Measurements from ENCODE around the gene MEP1B.
"Not testable (repeated sequence)": the region's sequence is repeated elsewhere in the genome, so short reads cannot be mapped to it uniquely, and the experiment has no call there.

Gene MEP1B

DNA sequence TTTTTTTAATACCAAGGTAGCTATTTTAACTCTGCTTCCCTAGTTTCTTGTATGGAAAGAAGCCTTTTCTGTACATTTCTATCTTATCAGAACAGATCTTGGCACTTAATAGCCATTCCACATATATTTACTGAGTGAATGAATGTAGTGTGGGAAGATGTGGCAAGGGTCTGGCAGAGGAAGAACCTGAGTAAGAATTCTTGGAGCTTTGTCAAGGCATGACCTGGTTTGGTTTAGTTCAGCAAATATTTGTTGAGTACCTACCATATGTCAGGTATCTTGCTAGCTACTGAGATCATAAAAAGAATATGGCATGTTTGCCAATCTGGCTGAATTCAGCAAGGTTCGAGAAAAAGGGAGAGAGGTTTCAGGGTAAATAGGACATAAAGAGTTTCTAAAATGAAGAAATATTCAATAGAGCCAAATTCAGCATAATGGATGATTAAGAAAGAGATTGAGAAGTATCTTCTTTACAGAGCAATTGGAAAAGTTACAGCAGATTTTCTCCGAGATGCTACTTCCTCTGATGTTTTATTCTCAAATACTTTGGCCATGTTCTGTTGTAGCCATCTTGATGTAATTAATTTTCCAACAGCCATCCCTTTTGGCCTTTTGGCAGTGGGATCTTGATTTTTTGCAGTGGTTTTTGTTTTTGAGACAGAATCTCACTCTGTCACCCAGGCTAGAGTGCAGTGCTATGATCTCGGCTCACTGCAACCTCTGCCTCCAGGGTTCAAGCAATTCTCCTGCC is 21.7 kb upstream of the MEP1B start:
- no peak overlapping the region for H3K4me3 ChIP-seq
- H3K36me3 ChIP-seq (ENCODE audit: insufficient read depth, low read length): no peaks in the 10 kb centered on the region
- no peaks in the 10 kb centered on the region for H3K9me3 ChIP-seq (ENCODE audit: low read depth, low read length)
- no peak overlapping the region for H3K27ac ChIP-seq
- H3K9ac ChIP-seq (ENCODE audit: insufficient read length): no peak overlapping the region
- DNase-seq (ENCODE audit: low read depth, low spot score): no peak
- no peak for TF ChIP-seq EZH2 (IDR thresholded peaks at IDR 0.05)
- no peak for TF ChIP-seq FOXP2 (optimal IDR thresholded peaks at IDR 0.05; ENCODE audit: control extremely low read depth, extremely low read length, insufficient read depth)
- TF ChIP-seq POLR2AphosphoS5 (IDR thresholded peaks at IDR 0.05; ENCODE audit: borderline replicate concordance, low read depth, low read length): no peak

GRCh38 chr18:32173654-32174053 is 16.2 kb upstream of the MEP1B start:
- H3K4me3 ChIP-seq: no peak overlapping the region
- no peaks in the 10 kb centered on the region for H3K9me3 ChIP-seq (ENCODE audit: low read depth, low read length)
- no peak for DNase-seq (ENCODE audit: low read depth, low spot score)
- H3K27ac ChIP-seq: no peak overlapping the region
- TF ChIP-seq EZH2 (IDR thresholded peaks at IDR 0.05) (no peak), FOXP2 (optimal IDR thresholded peaks at IDR 0.05; ENCODE audit: control extremely low read depth, extremely low read length, insufficient read depth) (no peak), POLR2AphosphoS5 (IDR thresholded peaks at IDR 0.05; ENCODE audit: borderline replicate concordance, low read depth, low read length) (no peak)
- no peaks in the 10 kb centered on the region for H3K36me3 ChIP-seq (ENCODE audit: insufficient read depth, low read length)
- H3K9ac ChIP-seq (ENCODE audit: insufficient read length): no peak overlapping the region

DNA sequence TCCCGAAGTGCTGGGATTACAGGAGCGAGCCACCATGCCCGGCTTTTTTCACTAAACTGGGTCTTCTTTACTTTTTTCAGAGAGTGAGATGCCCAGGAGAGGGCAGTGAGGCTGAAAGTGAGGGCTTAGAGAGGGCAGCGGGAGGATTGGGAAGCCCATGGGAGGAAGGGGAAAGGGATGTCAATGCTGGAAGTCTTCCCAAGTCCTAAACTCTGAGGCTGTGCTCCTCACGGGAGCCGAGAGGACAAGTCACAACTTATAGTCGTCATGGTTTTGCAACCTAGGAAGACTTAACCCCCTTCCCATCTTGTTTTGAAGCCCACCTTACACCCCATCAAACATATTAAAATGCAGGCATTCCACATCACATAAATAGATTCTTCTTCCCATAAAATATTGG is 15.1 kb upstream of the MEP1B start:
- DNase-seq (ENCODE audit: low read depth, low spot score): no peak
- TF ChIP-seq FOXP2 (optimal IDR thresholded peaks at IDR 0.05; ENCODE audit: control extremely low read depth, extremely low read length, insufficient read depth) (no peak), EZH2 (IDR thresholded peaks at IDR 0.05) (no peak), POLR2AphosphoS5 (IDR thresholded peaks at IDR 0.05; ENCODE audit: borderline replicate concordance, low read depth, low read length) (no peak)
- Histone ChIP-seq H3K4me3 (no peak overlapping the region), H3K27ac (no peak overlapping the region), H3K9me3 (ENCODE audit: low read depth, low read length) (no peaks in the 10 kb centered on the region), H3K9ac (ENCODE audit: insufficient read length) (no peak overlapping the region), H3K36me3 (ENCODE audit: insufficient read depth, low read length) (no peaks in the 10 kb centered on the region)

- no peak overlapping the region for H3K9ac ChIP-seq (ENCODE audit: insufficient read length)
These were observed 14.6 kb upstream of the MEP1B start for GRCh38 chr18:32175265-32175664.

GRCh38 chr18:32176745-32177144 is 13.1 kb upstream of the MEP1B start:
- not testable (repeated sequence) for H3K4me3 ChIP-seq; H3K9ac ChIP-seq (ENCODE audit: insufficient read length); DNase-seq (ENCODE audit: low read depth, low spot score); H3K36me3 ChIP-seq (ENCODE audit: insufficient read depth, low read length); H3K9me3 ChIP-seq (ENCODE audit: low read depth, low read length); H3K27ac ChIP-seq

More at GRCh38 chr18:32175265-32175664, 14.6 kb upstream of the MEP1B start:
- Histone ChIP-seq H3K9me3 (ENCODE audit: low read depth, low read length) (no peaks in the 10 kb centered on the region), H3K36me3 (ENCODE audit: insufficient read depth, low read length) (no peaks in the 10 kb centered on the region), H3K4me3 (no peak overlapping the region), H3K27ac (no peak overlapping the region)
- DNase-seq (ENCODE audit: low read depth, low spot score): no peak
- TF ChIP-seq FOXP2 (optimal IDR thresholded peaks at IDR 0.05; ENCODE audit: control extremely low read depth, extremely low read length, insufficient read depth): no peak
- no peak for TF ChIP-seq EZH2 (IDR thresholded peaks at IDR 0.05)
- no peak for TF ChIP-seq POLR2AphosphoS5 (IDR thresholded peaks at IDR 0.05; ENCODE audit: borderline replicate concordance, low read depth, low read length)

DNA sequence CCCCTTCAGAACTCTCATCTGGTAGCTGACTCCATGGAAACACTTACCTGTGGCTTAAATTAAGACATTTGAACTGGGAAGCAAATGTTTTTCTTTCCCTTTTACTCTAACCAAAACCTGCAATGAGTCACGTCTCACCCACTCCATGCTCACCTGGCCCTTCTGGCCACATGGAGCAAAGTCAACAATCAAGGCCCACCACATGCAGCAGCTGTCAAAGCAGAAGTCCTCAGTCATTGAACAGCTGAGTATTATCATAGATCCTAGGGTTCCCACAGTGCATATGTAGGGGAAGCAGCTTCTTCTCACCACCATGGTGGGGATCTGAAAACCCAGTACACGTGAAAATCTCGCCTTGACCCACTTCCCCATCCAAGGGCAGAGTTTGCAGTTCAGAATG is 12.3 kb upstream of the MEP1B start:
- H3K36me3 ChIP-seq (ENCODE audit: insufficient read depth, low read length): no peaks in the 10 kb centered on the region
- DNase-seq (ENCODE audit: low read depth, low spot score): no peak
- H3K27ac ChIP-seq: no peak overlapping the region
- H3K9me3 ChIP-seq (ENCODE audit: low read depth, low read length): no peaks in the 10 kb centered on the region
- H3K4me3 ChIP-seq: no peak overlapping the region
- TF ChIP-seq POLR2AphosphoS5 (IDR thresholded peaks at IDR 0.05; ENCODE audit: borderline replicate concordance, low read depth, low read length): no peak
- no peak for TF ChIP-seq FOXP2 (optimal IDR thresholded peaks at IDR 0.05; ENCODE audit: control extremely low read depth, extremely low read length, insufficient read depth)
- no peak for TF ChIP-seq EZH2 (IDR thresholded peaks at IDR 0.05)
- no peak overlapping the region for H3K9ac ChIP-seq (ENCODE audit: insufficient read length)

- Histone ChIP-seq H3K9ac (ENCODE audit: insufficient read length) (no peak overlapping the region), H3K27ac (no peak overlapping the region), H3K36me3 (ENCODE audit: insufficient read depth, low read length) (no peaks in the 10 kb centered on the region), H3K4me3 (no peak overlapping the region), H3K9me3 (ENCODE audit: low read depth, low read length) (no peaks in the 10 kb centered on the region)
- no peak for DNase-seq (ENCODE audit: low read depth, low spot score)
- TF ChIP-seq EZH2 (IDR thresholded peaks at IDR 0.05) (no peak), FOXP2 (optimal IDR thresholded peaks at IDR 0.05; ENCODE audit: control extremely low read depth, extremely low read length, insufficient read depth) (no peak), POLR2AphosphoS5 (IDR thresholded peaks at IDR 0.05; ENCODE audit: borderline replicate concordance, low read depth, low read length) (no peak)
These were observed 6.3 kb upstream of the MEP1B start for GRCh38 chr18:32183503-32183902.

- DNase-seq (ENCODE audit: low read depth, low spot score): no peak
- H3K9me3 ChIP-seq (ENCODE audit: low read depth, low read length): no peaks in the 10 kb centered on the region
- TF ChIP-seq FOXP2 (optimal IDR thresholded peaks at IDR 0.05; ENCODE audit: control extremely low read depth, extremely low read length, insufficient read depth) (no peak), EZH2 (IDR thresholded peaks at IDR 0.05) (no peak), POLR2AphosphoS5 (IDR thresholded peaks at IDR 0.05; ENCODE audit: borderline replicate concordance, low read depth, low read length) (no peak)
- no peak overlapping the region for H3K9ac ChIP-seq (ENCODE audit: insufficient read length)
- no peak overlapping the region for H3K4me3 ChIP-seq
- no peaks in the 10 kb centered on the region for H3K36me3 ChIP-seq (ENCODE audit: insufficient read depth, low read length)
- H3K27ac ChIP-seq: no peak overlapping the region
These were observed 370 bp downstream of the MEP1B start for GRCh38 chr18:32190209-32190608.

All from SK-N-MC (cell line).